ENCODE measurements around the gene FAIM.
A peak's percentile ranks its signal among the peaks of the same experiment; 100 is the strongest.
"Not testable (repeated sequence)": the region's sequence is repeated elsewhere in the genome, so short reads cannot be mapped to it uniquely, and the experiment has no call there.

The FAIM gene

DNA sequence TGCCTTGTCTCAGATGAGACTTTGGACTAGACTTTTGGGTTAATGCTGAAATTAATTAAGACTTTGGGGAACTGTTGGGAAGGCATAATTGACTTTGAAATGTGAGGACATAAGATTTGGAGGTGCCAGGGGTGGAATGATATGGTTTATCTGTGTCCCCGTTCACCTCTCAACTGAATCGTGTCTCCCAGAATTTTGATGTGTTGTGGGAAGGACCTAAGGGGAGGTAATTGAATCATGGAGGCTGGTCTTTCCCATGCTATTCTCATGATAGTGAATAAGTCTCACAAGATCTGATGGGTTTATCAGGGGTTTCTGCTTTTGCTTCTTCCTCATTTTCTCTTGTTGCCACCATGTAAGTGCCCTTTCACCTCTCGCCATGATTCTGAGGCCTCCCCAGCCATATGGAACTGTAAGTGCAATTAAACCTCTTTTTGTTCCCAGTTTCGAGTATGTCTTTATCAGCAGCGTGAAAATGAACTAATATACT, 4.4 kb upstream of the FAIM start:
- DNase-seq = not testable (repeated sequence)

GRCh38 chr3:138609898-138610266, 1.3 kb downstream of the FAIM start:
- no peak for DNase-seq

DNA sequence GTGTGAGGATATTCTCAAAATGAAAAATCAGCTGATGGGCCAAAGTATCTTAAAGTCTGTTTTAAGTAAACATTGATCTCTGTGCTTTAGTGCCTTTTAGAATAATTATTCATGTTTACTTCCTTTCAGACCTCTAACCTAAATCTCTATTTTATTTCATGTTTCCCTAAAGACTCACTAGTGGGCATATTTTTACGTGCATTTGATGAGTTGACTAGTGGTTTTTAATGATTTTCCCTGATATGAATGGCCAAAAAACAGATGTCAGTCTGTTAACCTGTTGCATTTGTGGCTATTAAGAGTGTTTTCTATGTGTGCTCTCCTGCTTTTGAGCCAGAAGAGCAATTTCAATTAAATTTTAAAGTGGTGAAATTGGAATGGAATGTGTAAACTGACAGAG, 6.9 kb downstream of the FAIM start:
- DNase-seq = no peak

- no peak for DNase-seq
Measured at GRCh38 chr3:138620431-138620830, 11.9 kb downstream of the FAIM start.

GRCh38 chr3:138624518-138624917, 15.9 kb downstream of the FAIM start:
- no peak for DNase-seq

GRCh38 chr3:138625707-138626365, 17.3 kb downstream of the FAIM start:
- DNase-seq = no peak

DNA sequence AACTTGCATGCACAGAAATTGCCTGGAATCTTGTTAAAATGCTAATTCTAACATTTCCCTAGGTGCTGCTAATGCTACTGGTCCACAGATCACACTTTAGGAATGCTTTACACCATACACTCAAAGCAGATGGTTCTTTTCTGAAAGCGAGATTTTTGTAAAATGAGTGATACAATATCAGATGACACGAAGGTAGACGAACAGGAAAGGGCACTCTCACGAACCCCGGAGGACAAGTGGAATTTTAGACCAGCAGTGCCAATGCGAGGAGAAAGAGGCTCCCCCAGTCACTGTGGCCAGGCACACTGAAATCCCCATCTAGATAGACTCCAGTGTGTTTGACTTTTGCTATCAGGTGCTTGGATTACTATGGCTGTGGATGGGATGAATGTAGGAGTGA, 21.0 kb downstream of the FAIM start:
- no peak for DNase-seq

- no peak for DNase-seq
Measured at GRCh38 chr3:138638641-138639040, 30.1 kb downstream of the FAIM start.

GRCh38 chr3:138640537-138640936, 32.0 kb downstream of the FAIM start:
- no peak for DNase-seq

- DNase-seq = no peak
Measured at GRCh38 chr3:138642226-138642926, 33.8 kb downstream of the FAIM start.

DNA sequence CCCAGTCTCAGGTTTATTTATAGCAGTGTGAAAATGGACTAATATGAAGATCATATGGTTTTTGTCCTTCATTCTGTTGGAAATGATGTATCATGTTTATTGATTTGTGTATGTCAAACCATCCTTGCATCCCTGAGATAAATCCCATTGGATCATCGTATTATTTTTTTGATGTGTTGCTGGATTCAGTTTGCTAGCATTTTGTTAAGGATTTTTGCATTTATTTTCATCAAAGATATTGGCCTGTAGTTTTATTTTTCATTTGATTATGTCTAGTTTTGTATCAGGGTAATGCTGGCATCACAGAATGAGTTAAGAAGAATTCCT, 34.3 kb downstream of the FAIM start:
- no peak for DNase-seq

DNA sequence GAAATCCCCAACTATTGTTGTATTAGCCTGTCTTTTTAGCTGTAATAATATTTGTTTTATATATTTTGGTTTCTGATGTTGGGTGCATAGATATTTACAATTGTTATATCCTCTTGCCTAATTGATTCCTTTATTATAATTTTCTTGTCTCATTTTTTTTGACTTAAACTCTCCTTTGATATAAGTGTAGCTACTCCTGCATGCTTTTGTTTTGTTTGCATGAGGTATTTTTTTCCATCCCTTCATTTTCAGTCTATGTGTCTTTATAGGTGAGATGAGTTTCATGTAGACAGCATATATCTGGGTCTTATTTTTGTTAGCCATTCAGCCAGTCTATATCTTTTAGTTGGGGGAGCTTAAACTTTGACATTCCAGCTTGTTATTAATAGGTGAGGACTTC, 37.4 kb downstream of the FAIM start:
- no peak for DNase-seq

- no peak for DNase-seq
Measured at GRCh38 chr3:138646513-138646912, 37.9 kb downstream of the FAIM start.

DNA sequence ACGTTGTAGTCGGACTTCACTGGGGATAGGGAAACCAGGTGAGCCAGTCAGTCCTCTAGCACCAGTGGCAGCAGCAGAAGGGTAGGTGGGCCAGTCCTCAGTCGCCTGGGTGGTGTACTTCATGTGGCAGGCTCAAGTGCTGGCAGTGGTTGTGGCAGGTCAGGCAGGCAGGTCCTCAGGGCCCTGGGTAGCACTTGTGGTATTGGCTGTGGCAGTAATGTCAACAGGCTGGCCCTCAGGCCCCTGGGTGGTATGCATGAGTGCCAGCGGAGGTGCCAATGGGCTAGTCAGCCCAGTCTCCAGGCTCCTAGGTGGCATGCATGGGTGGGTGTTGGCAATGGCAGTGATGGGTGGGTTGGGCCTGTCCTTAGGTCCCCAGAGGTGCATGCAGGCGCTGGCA, 40.6 kb downstream of the FAIM start:
- DNase-seq = no peak

DNA sequence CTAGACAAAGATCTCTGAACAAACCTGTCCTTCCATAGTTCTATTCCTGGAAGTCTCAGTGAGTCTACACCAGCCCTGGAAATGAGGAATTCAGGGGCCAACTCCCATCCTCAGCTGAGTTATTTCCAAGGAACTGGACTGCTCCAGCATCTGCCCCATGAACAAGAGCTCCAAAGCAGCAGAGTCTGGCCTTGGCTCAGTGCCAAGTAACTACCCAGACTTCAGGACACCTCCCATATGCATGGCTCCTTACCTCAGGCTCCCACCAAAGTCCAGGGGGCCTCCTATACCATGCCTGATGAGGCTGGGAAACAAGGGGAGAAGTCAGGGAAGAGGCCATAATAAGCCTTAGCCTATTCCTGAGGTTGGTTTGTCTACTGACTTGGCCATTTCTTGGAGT, 45.0 kb downstream of the FAIM start:
- peak in 1 of 2 experiments; percentile 7 for DNase-seq

- DNase-seq = no peak
Measured at GRCh38 chr3:138657508-138657907, 48.9 kb downstream of the FAIM start.

- no peak for DNase-seq
Measured at GRCh38 chr3:138668107-138668506, 59.5 kb downstream of the FAIM start.

- no peak for DNase-seq
Measured at GRCh38 chr3:138670407-138670806, 61.8 kb downstream of the FAIM start.

DNA sequence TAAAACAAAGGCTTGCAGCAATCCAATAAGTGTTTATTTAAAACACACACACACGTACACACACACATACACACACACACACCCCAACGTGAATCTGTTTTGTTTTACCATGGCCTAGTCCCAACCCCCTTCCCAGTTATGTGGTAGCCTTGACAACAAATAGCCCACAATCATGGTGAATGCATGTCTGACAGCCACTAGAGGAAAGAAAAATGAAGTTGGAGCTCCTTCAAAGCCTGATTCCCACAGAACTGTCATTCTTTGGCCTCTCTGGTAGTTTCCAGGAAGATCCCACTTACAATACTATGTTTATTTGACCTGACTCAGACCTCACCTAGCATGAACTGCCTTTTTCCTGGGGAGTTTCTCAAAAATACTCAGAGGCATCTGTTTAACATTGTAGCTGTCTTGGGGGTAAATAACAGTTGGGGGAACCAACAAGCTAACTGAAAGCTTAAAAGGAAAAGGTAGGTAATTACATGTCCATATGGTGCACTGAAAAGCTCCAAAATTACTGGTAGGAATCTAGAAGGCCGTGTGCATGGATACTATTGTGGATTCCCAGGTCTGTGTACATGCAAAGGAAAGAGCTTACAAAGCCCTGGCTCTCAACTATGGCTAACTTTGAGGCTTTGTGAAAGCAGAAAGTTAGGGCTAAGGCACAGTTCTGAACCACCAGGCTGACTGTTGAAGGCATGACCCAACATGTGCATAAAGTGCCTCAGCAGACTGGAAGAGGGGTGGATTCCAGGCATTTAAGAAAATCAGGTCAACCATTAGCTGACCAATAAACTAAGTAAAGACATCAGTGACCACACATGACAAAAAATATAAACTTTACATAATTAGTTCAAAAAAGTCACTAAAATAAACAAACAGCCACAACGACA, 65.3 kb downstream of the FAIM start:
- DNase-seq = no peak

- no peak for DNase-seq
Measured at GRCh38 chr3:138675393-138675792, 66.8 kb downstream of the FAIM start.

DNA sequence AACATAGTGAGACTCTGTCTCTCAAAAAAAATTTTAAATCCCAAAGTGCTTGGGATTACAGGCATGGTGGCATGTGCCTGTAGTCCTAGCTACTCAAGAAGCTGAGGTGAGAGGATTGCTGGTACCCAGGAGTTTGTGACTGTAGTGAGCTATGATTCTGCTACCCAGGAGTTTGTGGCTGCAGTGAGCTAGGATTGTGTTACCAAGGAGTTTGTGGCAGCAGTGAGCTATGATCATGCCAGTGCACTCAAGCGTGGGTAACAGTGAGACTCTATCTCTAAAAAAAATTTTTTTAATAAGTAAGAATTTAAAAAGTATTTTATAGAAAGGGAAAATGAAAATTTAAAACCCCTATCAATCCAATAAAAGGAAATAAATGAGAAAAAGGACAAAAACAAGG, 69.5 kb downstream of the FAIM start:
- no peak for DNase-seq

DNA sequence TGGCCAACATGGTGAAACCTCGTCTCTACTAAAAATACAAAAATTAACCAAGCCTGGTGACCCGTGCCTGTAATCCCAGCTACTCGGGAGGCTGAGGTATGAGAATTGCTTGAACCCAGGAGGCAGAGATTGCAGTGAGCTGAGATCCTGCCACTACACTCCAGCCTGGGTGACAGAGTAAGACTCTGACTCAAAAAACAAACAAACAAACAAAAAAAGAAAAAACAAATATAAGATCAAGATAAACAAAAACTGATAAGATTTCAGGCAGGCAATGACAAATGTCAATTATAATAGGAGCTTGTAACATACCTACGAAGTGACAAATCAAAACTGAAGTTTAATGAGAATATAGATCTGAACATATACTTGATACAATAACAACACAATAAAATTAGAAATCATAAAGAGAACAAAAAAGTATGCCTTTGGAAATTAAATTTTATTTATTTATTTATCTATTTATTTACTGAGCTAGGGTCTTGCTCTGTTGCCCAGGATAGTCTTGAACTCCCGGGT, 70.4 kb downstream of the FAIM start:
- no peak for DNase-seq

DNA sequence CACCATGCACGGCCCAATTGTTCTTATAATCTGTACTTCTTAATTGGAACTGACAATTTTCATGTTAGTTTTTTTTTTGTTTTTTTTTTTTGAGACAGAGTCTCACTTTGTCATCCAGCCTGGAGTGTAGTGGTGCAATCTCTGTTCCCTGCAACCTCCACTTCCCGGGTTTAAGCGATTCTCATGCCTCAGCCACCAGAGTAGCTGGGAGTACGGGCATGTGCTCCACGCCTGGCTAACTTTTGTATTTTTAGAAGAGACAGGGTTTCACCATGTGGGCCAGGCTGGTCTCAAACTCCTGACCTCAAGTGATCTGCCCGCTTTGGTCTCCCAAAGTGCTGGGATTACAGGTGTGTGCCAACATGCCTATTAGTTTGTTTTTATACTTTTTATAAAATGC, 72.4 kb downstream of the FAIM start:
- DNase-seq = not testable (repeated sequence)
